ENCODE results near the gene MICAL3.
"Not testable (repeated sequence)": the region's sequence is repeated elsewhere in the genome, so short reads cannot be mapped to it uniquely, and the experiment has no call there.

MICAL3 gene

DNA sequence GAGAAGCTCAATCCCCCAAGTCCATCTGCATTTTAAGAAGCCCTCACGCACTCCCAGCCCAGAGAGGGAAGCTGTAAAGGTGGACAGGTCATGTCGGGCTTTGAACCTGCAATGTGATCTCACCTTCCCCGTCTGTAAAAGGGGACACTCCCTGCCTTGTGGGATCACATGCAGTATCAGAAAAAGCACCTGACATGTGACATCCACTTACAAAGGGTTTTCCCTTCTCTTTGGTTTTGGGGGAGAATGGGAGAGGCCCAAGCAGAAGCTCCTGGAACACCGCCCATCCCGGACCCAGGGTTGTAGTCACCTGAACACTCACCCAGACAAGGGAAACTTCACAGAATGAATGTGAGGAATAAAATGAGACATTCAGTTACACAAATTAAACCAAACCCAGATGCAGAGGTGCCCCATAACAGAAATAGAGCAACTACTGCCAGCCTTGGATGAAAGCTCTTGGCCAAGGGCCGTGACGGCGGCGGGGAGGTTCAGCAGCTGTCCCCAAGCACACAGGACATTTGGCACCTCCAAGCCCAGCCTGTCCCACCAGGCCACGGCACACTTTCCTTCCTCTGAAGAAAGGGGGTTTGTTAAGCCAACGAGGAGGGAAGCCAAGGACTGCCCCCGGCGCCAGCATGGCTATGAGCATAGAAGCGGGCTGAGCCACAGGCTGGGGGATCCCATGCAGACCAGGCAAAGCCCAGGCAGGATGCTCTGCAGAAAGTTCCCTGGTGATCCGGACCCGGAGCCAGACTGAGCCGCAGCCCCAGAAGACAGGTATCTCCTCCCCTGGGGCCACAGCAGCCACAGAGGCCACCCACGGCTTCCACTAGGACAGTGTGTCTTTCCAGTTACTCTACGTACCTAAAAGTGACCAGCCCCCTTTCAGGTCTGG lies 253.9 kb downstream of the MICAL3 start:
- no peak for DNase-seq

DNA sequence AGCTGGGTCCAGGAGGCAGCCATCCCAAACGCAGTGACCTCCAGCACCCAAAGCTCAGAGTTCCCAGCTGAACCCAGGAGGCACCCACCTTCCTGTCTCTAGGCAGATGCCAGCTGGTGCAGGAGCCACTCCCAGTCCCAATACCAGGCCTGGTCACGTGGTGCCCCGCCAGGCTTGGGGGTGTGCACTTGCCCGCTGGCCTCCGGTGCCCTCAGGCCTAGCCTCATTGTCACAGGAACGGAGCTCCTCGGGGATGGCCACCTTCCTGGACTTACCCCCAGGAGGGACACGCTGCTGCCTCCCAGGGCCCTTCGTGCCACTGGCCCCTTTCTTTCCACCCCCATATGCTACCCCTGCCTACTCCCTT lies 254.7 kb downstream of the MICAL3 start:
- DNase-seq: no peak

DNA sequence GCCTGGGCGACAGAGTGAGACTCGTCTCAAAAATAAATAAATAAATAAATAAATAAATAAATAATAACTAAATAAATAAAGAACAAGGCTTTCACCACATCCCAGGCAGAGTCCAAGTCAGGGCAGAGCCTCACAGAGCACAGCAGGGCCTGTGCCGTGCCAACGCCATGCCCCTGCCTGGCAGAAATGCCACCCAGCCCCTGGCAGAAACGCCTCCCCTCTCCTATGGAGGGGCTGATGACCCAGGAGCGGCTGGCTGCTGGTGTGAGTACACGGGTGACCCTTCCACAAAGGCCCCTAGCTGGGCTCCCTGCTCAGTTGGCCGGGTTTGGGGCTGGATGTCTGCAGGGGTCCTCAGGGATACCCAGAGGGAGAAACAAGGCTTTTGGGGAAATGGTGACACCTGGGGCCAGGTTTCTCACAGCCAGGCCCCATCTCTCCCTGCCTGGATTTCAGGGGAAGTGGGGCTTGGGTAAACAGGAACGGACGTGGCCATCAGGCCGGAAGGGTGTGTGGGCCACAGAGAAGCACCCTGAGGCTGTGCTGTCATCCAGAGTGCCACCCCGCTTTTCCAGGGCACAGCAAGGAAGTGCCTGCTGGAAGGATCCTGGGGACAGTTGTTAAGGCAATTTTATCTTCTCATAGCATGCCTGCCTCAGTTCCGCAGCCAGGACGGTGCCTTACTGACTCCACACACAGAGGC lies 255.2 kb downstream of the MICAL3 start:
- DNase-seq: no peak

DNA sequence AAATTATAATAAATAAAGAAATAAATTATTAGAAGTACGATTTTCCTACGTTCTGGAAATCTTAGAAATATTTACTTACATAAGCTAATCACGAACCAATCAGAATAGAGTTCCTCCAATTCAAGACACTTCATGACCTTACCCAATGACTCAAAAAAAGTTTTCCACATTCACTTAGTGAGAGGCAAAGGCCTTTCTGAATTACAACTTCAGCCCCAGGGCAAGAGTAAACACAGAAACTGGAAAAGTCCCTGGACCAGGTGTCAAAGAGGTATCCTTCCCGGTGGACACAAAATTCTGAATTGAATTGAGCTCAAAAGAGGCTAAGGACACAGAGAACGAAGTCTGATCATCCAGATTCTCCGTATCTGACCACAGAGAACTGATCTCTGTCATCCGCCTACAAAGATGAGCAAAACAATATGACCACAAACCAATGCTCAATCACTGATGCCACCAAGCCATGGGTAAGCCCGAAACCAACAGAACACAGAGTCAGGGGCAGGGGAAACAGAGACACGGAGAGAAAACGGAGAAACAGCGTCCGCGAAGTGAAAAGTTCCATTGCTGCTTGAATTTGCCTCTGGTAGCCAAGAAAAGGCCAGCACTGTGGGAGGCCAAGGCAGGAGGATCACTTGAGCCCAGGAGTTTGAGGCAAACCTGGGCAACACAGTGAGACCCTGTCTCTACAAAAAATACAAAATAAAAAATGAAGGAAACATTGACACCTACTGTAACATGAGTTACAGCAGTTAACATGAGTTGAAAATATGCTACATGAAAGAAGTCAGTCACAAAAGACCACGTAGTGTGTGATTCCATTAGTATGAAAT lies 256.9 kb downstream of the MICAL3 start:
- DNase-seq: no peak

DNA sequence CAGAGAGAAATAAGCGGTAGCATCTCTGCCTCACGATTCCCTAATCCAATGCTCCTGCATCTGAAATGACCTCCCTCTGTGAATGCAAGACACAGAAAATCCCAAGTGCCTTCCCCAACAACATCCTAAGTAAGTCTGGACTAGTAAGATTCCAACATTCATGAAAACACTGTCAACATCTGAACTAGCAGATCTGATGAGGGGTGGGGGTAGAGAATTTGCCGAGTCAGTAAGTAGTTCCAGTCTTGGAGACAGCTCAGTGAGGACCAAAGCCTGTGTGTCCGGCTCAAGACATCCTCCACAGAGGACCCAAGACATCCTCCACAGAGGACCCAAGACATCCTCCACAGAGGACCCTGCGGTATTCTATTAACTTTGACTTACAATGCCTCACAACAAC lies 259.5 kb downstream of the MICAL3 start:
- not testable (repeated sequence) for DNase-seq

DNA sequence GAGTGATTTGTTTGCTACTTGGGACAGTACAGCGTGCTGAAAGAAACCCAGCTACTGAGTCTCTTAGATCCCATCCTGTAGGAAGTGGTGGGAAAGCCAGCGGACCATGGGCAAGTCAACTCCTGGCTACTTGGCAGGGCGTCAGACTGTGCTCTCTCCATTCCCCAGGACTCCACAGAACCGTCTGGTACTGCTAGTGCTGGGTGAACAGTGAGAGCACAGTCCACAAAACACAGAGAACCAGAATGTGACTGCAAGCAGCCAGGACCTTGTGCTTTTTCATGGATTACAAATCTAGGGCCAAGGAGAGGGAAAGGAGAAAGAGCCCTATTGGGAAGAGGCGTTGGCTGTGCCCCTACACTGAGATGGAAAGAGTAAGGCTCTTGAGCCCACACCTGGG lies 260.3 kb downstream of the MICAL3 start:
- no peak for DNase-seq

DNA sequence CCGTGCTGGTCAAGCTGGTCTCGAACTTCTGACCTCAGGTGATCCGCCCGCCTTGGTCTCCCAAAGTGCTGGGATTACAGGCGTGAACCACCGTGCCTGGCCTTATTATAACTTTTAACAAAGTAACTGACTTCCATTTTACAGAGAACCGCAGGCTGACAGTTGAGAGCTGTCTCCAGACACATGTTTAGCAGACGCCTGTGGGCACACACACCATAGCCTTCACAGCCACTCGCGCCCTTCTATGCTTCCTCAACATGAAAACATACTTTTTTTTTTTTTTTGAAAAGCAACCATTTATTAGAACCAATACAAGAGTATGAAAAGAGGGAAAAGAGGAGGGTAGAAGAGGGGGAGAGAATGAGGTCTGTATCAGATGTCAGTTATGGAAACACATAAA lies 260.9 kb downstream of the MICAL3 start:
- not testable (repeated sequence) for DNase-seq

DNA sequence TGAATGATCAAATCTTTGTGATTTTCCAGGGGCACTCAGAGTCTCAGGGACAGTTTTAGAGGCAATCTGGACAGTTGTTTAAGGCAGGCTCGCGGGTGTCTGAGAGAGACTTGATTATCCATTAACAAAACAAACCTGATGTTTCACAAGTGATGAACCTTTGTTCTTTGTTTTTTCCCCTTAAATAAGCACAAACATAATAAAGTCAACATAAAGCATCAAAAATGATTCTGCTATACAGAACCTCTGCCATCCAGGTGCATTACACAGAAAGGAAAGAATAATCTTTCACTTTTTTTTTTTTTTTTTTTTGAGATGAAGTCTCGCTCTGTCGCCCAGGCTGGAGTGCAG lies 263.2 kb downstream of the MICAL3 start:
- DNase-seq: no peak

DNA sequence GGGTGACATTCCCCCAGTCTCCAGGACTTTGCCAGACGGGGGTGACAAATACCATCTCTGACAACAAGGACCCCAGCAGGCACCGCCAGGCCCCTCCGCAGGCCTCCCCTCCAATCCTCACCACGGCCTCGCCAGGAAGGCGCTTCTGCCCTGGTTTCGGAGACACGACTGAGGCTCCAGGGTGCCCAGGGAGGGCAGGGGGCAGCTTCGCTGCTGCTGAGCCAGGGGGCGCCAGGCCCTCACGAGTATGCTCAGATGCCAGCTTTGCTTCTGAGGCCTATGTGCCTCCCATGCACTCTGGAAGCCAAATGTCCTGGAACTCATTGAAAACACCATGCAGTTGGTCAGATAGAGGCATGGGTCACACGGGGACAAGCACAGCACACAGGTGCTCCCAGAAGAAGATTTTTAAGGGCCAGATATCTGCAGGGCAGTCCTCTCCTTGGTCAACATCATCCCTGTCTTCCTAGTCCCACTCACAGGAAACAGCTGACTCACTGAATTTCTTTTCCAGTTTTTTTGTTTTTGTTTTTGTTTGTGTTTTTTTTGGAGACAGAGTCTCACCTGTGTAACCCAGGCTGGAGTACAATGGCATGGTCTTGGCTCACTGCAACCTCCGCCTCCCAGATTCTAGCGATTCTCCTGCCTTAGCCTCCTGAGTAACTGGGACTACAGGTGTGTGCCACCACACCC lies 270.0 kb downstream of the MICAL3 start:
- DNase-seq: no peak

DNA sequence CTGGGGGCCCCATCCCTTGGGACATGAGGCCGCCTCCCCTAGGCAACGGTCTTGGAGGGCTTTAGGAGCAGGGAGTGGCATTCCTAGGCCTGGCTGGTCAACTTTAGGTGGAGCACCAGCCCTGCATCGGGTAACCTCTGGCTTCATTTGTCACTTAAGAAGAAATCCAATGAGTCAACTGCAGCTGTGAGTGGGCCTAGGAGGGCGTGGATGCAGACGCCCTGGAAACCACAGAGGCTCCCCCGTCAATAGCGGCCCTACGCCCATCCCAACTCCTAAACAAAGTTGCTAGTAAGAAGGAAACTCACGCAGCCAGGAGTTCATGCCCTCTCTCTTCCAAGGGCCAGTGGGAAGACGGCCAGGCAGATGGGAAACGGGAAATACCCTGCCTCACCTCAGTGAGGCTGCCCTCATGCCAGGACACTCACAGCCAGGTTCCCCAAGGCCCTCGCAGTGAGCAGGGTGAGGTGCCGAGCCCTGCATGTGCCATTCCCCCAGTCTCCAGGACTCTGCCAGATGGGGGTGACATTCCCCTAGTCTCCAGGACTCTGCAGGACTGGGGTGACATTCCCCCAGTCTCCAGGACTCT lies 270.9 kb downstream of the MICAL3 start:
- DNase-seq: no peak

DNA sequence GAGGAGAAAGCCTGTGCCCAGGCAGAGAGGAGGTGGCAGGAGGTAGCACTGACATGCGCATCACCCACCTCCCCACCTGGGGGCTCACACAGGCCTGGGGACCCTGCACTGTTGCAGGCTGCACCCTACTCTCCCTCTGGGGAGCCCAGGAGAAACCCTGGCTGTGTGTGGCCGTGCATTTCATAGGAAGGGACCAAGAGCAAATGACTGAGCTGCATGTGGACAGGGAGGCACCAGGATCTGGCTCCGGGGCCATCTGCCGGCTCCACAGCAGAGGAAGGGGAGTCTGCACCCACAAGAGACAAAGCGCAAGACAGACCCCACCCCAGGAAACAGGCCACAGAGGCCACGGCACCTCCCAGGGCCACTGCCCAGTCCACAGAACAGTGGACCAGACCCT lies 272.8 kb downstream of the MICAL3 start:
- DNase-seq: no peak

DNA sequence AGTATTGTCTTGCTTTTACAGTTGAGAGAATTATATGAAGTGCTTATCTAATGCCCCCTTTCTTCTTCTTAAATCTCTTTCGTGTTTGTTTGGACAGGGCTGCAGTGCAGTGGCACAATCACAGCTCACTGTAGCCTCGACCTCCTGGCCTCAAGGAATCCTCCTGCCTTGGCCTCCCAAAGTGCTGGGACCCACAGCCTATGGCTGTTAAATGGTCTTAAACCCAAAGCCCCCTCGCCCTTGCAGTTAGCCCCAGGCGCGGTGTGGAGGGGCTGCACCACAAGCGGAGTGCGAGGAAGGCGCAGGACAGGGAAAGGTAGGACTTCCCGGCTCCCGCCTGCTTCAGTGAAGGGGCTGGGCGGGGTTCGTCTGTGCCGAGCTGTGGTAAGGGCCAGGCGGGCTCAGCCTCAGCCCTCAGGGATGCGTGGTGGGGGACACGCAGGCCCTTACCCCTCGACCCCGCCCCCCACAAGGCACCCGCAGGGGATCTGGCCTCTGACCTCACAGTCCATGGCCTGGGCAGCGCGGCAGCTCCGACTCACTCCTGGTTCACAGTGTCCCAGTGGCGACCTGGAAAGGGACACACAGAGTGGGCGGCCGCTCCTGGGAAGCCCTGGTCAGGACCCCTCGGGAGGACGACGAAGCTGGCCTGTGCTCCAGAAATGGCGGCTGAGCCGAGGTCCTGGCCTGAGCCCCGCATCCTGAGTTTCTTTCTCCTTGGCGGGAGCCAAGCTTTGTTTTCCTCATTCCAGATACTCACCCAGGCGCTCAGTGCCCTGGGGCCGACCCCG lies 274.6 kb downstream of the MICAL3 start:
- DNase-seq: no peak

DNA sequence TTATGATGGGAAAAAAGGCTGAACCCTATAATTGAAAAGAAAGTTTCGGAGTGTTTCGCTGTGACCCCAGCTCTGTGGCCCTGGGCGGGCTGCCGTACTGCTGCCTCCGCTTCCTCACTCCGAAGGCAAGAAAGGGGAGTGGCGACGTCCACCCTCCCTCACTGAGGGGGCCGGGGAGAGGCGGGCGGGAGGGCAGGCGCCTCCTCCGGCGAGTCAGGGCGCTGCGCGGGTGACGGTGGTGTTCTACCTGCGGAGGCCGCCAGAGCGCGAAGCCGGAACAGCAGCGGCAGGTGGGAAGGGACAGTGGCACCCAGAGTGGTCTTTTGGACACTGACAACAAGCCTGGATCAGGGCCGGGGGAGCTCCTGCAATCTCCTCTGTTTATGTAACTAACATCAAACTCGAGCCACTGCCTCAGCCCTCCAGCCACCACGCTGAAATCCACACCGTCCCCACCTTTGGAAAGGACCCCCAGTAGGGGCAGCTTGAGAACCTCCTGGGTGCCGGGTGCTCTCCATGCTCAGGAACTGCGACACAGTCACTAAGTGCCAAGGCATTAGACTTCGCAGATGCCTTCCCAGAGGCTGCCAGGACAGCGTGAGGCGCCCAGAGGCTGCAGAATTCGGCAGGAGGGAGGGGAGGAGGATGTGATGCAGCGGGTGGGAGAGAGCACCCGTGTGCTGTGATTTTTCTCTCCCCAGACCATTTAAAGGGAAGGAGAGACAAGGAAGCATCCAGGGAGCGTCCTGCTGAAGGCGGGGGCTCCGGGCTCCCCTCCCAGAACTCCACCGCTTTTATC lies 275.6 kb downstream of the MICAL3 start:
- DNase-seq: no peak

DNA sequence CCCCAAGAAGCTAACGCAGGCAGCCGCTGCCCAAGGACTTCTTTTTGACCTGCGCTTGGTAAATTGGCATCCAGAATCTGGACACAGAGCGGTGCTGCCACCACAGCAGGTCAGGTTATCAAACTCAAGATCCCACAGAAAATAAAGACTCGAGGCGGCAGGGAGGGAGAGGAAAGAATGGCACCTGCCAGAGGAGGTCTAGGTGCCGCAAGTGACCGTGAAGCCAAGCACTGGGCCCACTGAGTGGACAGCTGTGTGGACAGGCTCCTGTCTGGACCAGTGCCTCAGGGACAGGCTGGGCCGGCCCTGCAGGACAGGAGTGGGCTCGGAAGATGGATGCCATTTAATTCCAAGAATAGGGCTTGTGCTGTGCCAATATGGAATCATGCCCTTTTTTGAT lies 277.4 kb downstream of the MICAL3 start:
- DNase-seq: no peak

DNA sequence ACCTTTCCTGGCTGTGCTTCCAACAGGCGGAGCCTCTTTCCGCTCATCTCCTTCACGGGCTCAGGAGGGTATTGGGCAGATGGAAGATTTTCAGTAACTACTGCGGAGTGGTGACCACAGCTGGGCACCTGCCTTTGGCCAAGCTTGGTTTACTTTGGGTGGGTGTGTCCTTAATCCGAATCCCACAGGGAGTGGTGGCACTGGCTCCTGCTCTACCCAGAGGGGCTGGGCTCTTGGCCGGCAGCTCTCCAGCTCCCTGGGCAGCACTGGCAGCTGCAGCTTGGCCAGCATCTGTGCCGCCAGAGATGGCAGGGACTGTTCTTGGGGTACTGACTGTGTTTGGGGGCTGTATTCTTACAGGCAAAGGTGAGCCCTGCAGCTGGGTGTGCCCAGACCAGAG lies 279.9 kb downstream of the MICAL3 start:
- no peak for DNase-seq

DNA sequence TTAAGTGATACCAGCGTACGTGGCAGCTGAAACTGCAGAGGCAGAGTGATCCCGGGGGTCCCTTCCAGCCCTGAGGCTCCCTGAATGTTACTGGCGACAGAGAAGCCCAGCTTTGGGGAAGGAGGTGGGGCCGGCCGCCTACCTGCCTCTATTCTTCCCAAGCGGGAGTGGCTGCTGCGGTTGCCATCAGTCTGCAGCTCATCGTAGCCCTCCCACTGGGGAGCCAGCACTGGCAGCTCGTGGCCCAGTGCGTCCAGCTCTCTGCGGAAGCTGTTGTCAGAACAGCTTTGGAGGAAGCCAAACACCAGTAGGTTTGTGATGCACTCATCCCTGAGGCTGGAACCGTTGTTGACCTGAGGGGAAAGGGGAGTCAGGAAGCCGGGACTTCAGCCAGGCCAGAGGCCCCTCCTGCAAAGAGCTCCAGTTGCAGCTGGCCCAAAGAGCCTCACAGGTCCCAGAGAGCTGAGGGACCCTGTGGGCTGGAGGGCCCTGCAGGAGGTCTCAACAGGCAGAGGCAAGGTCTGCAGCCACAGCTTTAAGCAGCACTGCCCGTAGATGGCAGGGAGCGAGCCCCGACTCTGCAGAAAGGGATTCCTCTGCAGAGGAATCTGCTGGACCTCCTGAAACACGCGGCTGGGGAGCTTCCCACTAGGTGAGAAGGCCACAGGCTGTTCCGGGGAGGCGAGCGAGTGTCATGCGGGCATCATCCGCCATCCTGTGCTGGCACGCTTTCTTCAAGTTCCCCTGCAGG lies 280.5 kb downstream of the MICAL3 start:
- peak; percentile 24 for DNase-seq

DNA sequence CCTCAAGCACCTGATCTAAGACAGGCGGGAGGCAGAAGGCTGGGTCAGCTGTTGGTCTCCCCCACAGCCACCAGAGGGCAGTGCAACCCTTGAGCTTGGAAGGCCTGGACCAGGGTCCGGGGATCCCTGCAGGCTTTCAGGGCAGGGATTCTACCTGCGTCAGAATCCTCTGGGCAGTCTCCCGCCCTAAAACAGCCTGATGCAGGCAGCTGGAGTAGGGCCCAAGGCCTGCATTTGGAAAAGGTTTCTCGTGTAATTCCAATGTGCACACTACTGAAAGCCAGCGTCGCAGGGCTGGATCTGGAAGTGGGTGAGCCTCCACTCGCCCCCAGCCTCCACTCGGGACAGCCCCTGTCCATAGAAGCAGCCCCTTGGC lies 281.8 kb downstream of the MICAL3 start:
- peak; percentile 83 for DNase-seq

DNA sequence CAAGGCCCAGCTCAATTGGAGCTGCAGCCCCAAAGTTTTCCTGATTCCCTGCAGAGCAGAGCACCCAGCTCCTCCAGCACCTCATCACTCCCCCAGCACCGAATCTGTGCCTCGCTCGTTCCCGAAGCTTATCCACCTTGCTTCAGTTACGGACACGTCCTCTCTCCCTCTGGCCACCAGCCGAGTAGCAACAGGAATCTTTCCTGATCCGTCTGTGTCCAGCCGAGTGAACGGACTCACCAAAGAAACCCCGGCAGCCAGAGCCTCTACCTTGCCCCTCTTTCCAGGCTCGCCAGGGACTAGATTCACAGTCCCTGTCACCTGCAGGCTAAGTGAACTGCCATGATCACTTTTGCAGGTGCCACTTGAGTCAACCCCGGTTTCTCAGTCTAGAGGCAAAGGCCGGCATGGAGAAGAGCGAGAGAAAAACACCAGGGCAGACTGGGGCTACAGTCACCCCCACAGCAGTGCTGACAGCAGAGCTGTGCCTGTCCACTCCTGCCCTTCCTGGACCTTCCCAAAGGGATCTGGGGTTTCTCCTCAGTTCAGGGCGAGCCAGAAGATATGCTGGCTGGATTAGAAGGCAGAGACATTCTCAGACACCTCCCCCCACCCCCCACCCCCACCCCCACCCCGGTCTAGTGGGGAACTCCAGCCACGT lies 282.4 kb downstream of the MICAL3 start:
- no peak for DNase-seq

DNA sequence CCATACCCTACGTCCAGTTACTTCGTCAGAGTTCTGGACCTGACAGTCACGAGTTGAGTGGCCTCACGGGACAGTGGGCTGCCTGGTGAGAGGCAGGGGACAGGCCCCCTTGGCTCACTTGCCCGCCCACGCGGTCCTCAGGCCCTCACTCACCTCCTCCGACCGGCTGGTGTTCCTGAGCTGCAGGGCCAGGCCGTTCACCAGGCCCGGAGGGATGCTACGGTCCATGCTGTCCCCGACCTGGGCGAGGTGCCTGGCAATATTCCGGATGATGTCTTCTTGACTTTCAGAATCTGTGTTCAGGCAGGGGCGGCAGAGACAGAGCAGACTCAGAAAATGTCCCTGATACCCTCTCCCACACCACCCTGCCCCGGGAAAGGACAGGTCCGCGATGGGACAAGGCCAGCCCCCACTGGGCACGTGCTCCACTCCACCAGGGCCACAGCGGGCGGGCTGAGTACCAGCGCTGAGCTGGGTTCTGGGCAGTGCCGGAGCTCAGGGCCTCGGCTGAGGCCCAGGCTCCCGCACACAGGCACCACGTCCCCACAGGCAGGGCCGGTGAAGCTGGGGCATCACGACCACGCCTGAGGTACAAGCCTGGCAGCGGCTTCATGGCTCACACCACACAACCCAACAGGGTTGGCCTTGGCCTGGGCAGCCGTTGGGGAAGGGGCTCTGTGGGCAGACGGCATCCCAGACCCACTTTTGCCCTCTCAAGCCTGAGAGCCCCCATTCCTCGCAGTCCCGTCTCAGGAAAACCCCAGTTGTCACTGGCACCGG lies 285.0 kb downstream of the MICAL3 start:
- no peak for DNase-seq
